BE2C (cell line): ENCODE data around the gene RTN4RL1.
A peak's percentile ranks its signal among the peaks of the same experiment; 100 is the strongest.

Source experiments
- DNase-seq: peaks from one replicate; pipeline ENCODE4 v3.0.0-alpha.2; 2020
- H3K27me3 ChIP-seq: fragments of 250-450 bp; sonication (Bioruptor Pico); 2 replicates; pipeline ENCODE4 v1.5.1; 2020; ENCODE audit warnings: mild to moderate bottlenecking
- H3K36me3 ChIP-seq: fragments of 250-450 bp; sonication (Bioruptor Pico); 2 replicates; pipeline ENCODE4 v1.5.1; 2020; ENCODE audit warnings: mild to moderate bottlenecking
- H3K4me1 ChIP-seq: fragments of 250-450 bp; sonication (Bioruptor Pico); 2 replicates; pipeline ENCODE4 v1.5.1; 2020
- H3K4me3 ChIP-seq: 2 replicates; pipeline ENCODE4 v1.5.1; 2011; ENCODE audit warnings: low read depth, low read length
- H3K9me3 ChIP-seq: fragments of 250-450 bp; sonication (Bioruptor Pico); 2 replicates; pipeline ENCODE4 v1.5.1; 2020
- CTCF ChIP-seq: IDR thresholded peaks from 2 replicates; pipeline ENCODE4 v1.5.1; 2012; ENCODE audit warnings: mild to moderate bottlenecking, low read depth, low read length

RTN4RL1 gene

DNA sequence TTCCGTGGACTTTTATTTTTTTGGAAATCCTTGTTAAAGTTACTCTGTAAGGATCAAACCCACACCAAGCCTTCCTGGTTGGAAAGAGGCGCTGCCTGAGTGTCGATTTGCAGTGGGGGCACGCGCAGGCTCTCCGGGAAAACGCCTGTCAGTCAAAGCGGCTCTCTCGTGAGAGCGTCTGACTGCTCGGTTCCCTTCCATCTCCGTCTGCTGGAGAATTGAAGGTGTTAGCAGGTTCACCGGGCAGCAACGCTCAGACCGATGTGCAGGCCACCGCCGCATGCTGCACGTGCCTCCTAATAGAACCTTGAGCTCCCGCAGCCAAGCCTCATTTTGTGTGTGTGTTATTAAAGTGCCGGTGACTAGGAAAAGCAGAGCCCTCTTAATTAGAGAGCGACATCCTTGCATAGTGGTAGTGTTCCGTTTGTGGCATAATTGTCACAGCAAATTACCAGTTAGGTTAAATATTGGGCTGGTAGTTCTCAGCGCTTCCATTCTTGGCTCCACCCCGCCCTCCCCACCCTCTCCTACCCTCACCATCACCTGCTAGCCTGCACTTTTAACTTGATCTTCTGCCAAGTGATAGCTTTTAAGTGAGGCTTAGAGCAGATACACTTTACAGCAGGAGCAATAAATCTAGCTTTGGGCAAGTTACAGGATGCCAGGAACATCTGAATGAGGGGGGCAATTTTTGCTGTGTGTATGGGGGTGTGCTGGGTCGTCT is 119.8 kb downstream of the RTN4RL1 start:
- peak; percentile 30 for DNase-seq

DNA sequence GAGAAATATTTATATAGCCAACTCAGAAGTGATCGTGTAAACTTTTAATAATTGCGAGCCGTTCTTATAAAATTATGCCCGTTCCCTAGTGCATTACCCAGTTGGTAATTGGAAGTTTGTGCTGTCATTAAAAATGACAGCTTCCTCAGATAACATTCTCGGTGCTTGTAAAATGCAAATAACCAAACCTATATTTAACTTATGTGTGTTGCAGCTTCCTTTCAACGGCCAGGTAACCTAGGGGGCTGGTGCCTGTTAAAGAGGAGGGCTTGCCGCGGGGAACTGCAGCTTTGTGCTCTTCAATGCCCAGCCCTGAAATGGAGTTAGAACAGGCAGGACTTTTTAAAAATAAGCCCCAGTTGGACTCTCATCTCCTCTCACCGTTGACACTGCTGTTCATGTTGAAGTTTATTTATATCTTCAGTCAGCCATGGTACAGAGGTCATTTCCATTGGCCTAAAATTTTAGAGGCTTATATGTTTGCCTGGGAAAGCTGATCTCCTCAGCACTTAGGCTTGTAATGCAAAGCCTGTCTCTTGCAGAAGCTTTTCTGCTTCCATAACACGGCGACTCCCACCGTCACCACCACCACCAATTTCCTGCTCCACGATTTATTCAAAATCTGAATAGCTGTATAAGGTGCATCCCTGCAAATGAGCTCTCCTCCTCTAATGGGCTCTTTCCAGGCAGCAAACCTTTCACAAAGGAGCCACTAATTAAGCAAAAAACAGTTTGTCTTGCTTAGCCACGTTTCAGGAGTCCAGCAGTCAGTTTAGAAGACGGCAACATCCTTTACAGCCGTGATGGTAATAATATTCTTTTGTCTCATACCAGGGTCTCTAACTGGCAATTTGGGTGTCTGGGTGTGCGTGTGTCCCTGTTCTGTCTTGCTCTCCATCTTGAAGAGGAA is 120.6 kb downstream of the RTN4RL1 start:
- peaks cover 4% of the 10 kb centered on the region; the same call in 1 of the 2 replicates for H3K4me1 ChIP-seq
- peak overlapping the region; percentile 49 for H3K4me3 ChIP-seq
- no peaks in the 10 kb centered on the region for H3K27me3 ChIP-seq
- no peak for TF ChIP-seq CTCF
- no peaks in the 10 kb centered on the region for H3K9me3 ChIP-seq
- no peak for DNase-seq
- H3K36me3 ChIP-seq, result no peaks in the 10 kb centered on the region

More for the DNA sequence above, 119.8 kb downstream of the RTN4RL1 start:
- no peaks in the 10 kb centered on the region for H3K27me3 ChIP-seq
- peak overlapping the region; percentile 49 for H3K4me3 ChIP-seq
- no peaks in the 10 kb centered on the region for H3K36me3 ChIP-seq
- H3K4me1 ChIP-seq, result peaks cover 4% of the 10 kb centered on the region; the same call in 1 of the 2 replicates
- H3K9me3 ChIP-seq, result no peaks in the 10 kb centered on the region
- TF ChIP-seq CTCF, result no peak

- no peaks in the 10 kb centered on the region for H3K27me3 ChIP-seq
- H3K4me1 ChIP-seq, result peaks cover 14% of the 10 kb centered on the region
- DNase-seq, result no peak
- H3K36me3 ChIP-seq, result peaks cover 7% of the 10 kb centered on the region; the same call in 1 of the 2 replicates
- H3K4me3 ChIP-seq, result no peak overlapping the region
- TF ChIP-seq CTCF, result peak; percentile 37
- no peaks in the 10 kb centered on the region for H3K9me3 ChIP-seq
Observed at GRCh38 chr17:1899403-1900000, 125.6 kb downstream of the RTN4RL1 start.

- H3K4me3 ChIP-seq, result no peak overlapping the region
- no peak for TF ChIP-seq CTCF
- no peak for DNase-seq
- peaks cover 7% of the 10 kb centered on the region; the same call in 1 of the 2 replicates for H3K36me3 ChIP-seq
- no peaks in the 10 kb centered on the region for H3K27me3 ChIP-seq
- no peaks in the 10 kb centered on the region for H3K9me3 ChIP-seq
- H3K4me1 ChIP-seq, result peaks cover 14% of the 10 kb centered on the region
Observed at GRCh38 chr17:1898872-1899271, 126.3 kb downstream of the RTN4RL1 start.

DNA sequence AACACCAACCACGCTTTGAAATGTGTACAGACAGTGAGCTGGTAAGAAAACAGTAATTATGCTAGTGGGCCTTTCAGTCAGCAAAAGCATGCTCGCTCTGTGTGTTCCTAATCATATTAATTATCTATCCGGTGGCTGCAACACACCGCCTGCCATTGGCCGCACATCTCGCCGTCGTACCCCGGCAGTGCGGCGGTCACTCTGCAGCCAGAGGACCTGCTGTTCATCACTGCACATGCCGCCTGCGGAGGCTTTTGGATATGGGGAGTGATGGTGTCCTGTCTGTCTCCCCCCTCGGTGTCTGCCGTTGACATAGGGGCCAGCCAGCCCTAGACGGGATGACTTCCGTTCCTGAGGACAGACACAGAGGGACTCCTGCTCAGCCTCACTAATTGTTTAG is 126.8 kb downstream of the RTN4RL1 start:
- Histone ChIP-seq H3K36me3 (peaks cover 7% of the 10 kb centered on the region; the same call in 1 of the 2 replicates), H3K27me3 (no peaks in the 10 kb centered on the region), H3K4me1 (peaks cover 14% of the 10 kb centered on the region), H3K9me3 (no peaks in the 10 kb centered on the region), H3K4me3 (no peak overlapping the region)
- peak; percentile 48 for DNase-seq
- no peak for TF ChIP-seq CTCF
